ENCODE measurements around the gene MRPL20.
"Not testable (repeated sequence)": the region's sequence is repeated elsewhere in the genome, so short reads cannot be mapped to it uniquely, and the experiment has no call there.

Gene MRPL20

GRCh38 chr1:1415751-1416150 lies 8.7 kb upstream of the MRPL20 start:
- H3K4me3 ChIP-seq (ENCODE audit: low read depth, low read length) = no peak overlapping the region
- DNase-seq (ENCODE audit: low read depth) = no peak
- no peak for TF ChIP-seq CTCF (IDR thresholded peaks at IDR 0.05; ENCODE audit: control insufficient read depth, extremely low read depth, insufficient read depth)

GRCh38 chr1:1412311-1412902 lies 5.3 kb upstream of the MRPL20 start:
- not testable (repeated sequence) for DNase-seq (ENCODE audit: low read depth); H3K4me3 ChIP-seq (ENCODE audit: low read depth, low read length)

- H3K4me3 ChIP-seq (ENCODE audit: low read depth, low read length) = no peak overlapping the region
- no peak for DNase-seq (ENCODE audit: low read depth)
- no peak for TF ChIP-seq CTCF (IDR thresholded peaks at IDR 0.05; ENCODE audit: control insufficient read depth, extremely low read depth, insufficient read depth)
Measured at GRCh38 chr1:1411626-1412025, 4.5 kb upstream of the MRPL20 start.

- H3K4me3 ChIP-seq (ENCODE audit: low read depth, low read length); DNase-seq (ENCODE audit: low read depth): not testable (repeated sequence)
Measured at GRCh38 chr1:1410238-1410637, 3.1 kb upstream of the MRPL20 start.

GRCh38 chr1:1407636-1408318 lies 684 bp upstream of the MRPL20 start:
- no peak for TF ChIP-seq CTCF (IDR thresholded peaks at IDR 0.05; ENCODE audit: control insufficient read depth, extremely low read depth, insufficient read depth)
- H3K4me3 ChIP-seq (ENCODE audit: low read depth, low read length) = peak overlapping the region; percentile 98
- no peak for DNase-seq (ENCODE audit: low read depth)

- peak overlapping the region; percentile 98 for H3K4me3 ChIP-seq (ENCODE audit: low read depth, low read length)
- DNase-seq (ENCODE audit: low read depth) = no peak
- no peak for TF ChIP-seq CTCF (IDR thresholded peaks at IDR 0.05; ENCODE audit: control insufficient read depth, extremely low read depth, insufficient read depth)
Measured at GRCh38 chr1:1406101-1406820, 832 bp downstream of the MRPL20 start.

GRCh38 chr1:1403653-1404052 lies 3.4 kb downstream of the MRPL20 start:
- no peak for TF ChIP-seq CTCF (IDR thresholded peaks at IDR 0.05; ENCODE audit: control insufficient read depth, extremely low read depth, insufficient read depth)
- H3K4me3 ChIP-seq (ENCODE audit: low read depth, low read length) = no peak overlapping the region
- no peak for DNase-seq (ENCODE audit: low read depth)

- H3K4me3 ChIP-seq (ENCODE audit: low read depth, low read length); DNase-seq (ENCODE audit: low read depth): not testable (repeated sequence)
Measured at GRCh38 chr1:1402901-1403392, 4.1 kb downstream of the MRPL20 start.
